ENCODE data around the gene LPXN.

LPXN gene

DNA sequence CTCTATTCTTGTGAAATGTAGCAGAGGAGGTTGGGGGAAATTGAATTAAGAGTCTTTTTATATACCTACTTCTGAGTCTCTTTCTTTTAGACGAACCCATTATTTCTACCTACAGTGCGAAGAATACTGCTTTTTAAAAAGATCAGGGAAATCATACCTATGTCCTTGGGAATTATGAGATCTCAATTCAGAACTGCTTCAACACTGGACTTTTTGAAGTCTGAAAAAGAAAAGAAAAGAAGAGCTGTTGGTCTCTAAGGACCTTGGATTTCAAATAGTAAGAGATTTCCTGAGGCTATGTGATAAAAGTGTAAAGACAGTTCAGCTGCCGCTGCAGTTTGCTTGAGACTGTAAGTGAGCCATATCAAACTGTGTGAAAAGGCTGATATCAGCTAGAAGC is 64.0 kb downstream of the LPXN start:
- no peak overlapping the region for H3K27ac Mint-ChIP-seq
- no peaks in the 10 kb centered on the region for H3K27me3 Mint-ChIP-seq
- H3K4me3 Mint-ChIP-seq: no peak overlapping the region
- peaks cover 13% of the 10 kb centered on the region for H3K4me1 Mint-ChIP-seq (ENCODE audit: low read depth)
- peaks cover 10% of the 10 kb centered on the region for H3K36me3 Mint-ChIP-seq (ENCODE audit: low read depth)
- no peaks in the 10 kb centered on the region for H3K9me3 Mint-ChIP-seq

GRCh38 chr11:58509748-58510147 is 65.9 kb downstream of the LPXN start:
- Mint-ChIP-seq H3K36me3 (ENCODE audit: low read depth) (peaks cover 10% of the 10 kb centered on the region), H3K27ac (no peak overlapping the region)

GRCh38 chr11:58508814-58509213 is 66.8 kb downstream of the LPXN start:
- Mint-ChIP-seq H3K4me3 (no peak overlapping the region), H3K27ac (no peak overlapping the region), H3K4me1 (ENCODE audit: low read depth) (peaks cover 29% of the 10 kb centered on the region), H3K36me3 (ENCODE audit: low read depth) (peaks cover 14% of the 10 kb centered on the region), H3K27me3 (no peaks in the 10 kb centered on the region), H3K9me3 (no peaks in the 10 kb centered on the region)

More at GRCh38 chr11:58509748-58510147, 65.9 kb downstream of the LPXN start:
- H3K27me3 Mint-ChIP-seq: no peaks in the 10 kb centered on the region
- H3K9me3 Mint-ChIP-seq: no peaks in the 10 kb centered on the region
- H3K4me1 Mint-ChIP-seq (ENCODE audit: low read depth): peaks cover 29% of the 10 kb centered on the region
- H3K4me3 Mint-ChIP-seq: no peak overlapping the region

- Mint-ChIP-seq H3K4me1 (ENCODE audit: low read depth) (peaks cover 29% of the 10 kb centered on the region), H3K9me3 (no peaks in the 10 kb centered on the region), H3K36me3 (ENCODE audit: low read depth) (peaks cover 19% of the 10 kb centered on the region), H3K27ac (peak within 1 kb of the TSS; percentile 56), H3K4me3 (peak within 1 kb of the TSS; percentile 5), H3K27me3 (no peaks in the 10 kb centered on the region)
Observed at GRCh38 chr11:58508005-58508404, 67.7 kb downstream of the LPXN start, which contains the start of gene OR5B21. OR5B21 (minus strand) TSS chr11:58508105; CDS start chr11:58508105, 0 bp downstream.

DNA sequence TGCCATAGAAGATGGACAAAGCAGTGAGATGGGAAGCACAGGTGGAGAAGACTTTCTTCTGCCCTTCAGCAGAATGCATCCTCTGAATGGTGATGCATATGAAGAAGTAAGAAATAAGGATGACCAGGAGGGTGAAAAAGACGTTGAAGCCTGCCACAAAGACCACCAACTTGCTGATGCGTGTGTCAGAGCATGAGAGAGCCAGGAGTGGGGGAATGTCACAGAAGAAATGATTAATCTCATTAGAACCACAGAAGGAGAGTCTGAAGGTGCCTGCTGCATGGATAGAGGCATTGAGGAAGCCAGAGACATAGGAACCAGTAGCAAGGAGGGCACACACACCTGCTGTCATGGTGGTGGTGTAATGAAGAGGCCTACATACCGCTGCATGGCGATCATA is 68.3 kb downstream of the LPXN start:
- no peaks in the 10 kb centered on the region for H3K9me3 Mint-ChIP-seq
- H3K36me3 Mint-ChIP-seq (ENCODE audit: low read depth): peaks cover 20% of the 10 kb centered on the region
- H3K27me3 Mint-ChIP-seq: no peaks in the 10 kb centered on the region
- H3K4me3 Mint-ChIP-seq: peak overlapping the region; percentile 5
- H3K27ac Mint-ChIP-seq: peak overlapping the region; percentile 56
- peaks cover 29% of the 10 kb centered on the region for H3K4me1 Mint-ChIP-seq (ENCODE audit: low read depth)

- Mint-ChIP-seq H3K9me3 (no peaks in the 10 kb centered on the region), H3K4me1 (ENCODE audit: low read depth) (peaks cover 29% of the 10 kb centered on the region), H3K4me3 (peak overlapping the region; percentile 5), H3K27ac (peak overlapping the region; percentile 56), H3K36me3 (ENCODE audit: low read depth) (peaks cover 20% of the 10 kb centered on the region), H3K27me3 (no peaks in the 10 kb centered on the region)
Observed at GRCh38 chr11:58506935-58507334, 68.7 kb downstream of the LPXN start.

GRCh38 chr11:58505849-58506248 is 69.8 kb downstream of the LPXN start:
- Mint-ChIP-seq H3K4me3 (peak overlapping the region; percentile 27), H3K9me3 (no peaks in the 10 kb centered on the region), H3K27ac (peak overlapping the region; percentile 80), H3K27me3 (no peaks in the 10 kb centered on the region), H3K36me3 (ENCODE audit: low read depth) (peaks cover 20% of the 10 kb centered on the region), H3K4me1 (ENCODE audit: low read depth) (peaks cover 29% of the 10 kb centered on the region)

- H3K4me1 Mint-ChIP-seq (ENCODE audit: low read depth): peaks cover 31% of the 10 kb centered on the region
- peaks cover 20% of the 10 kb centered on the region for H3K36me3 Mint-ChIP-seq (ENCODE audit: low read depth)
- no peaks in the 10 kb centered on the region for H3K9me3 Mint-ChIP-seq
- peak overlapping the region; percentile 13 for H3K27ac Mint-ChIP-seq
- H3K4me3 Mint-ChIP-seq: peak overlapping the region; percentile 17
- no peaks in the 10 kb centered on the region for H3K27me3 Mint-ChIP-seq
Observed at GRCh38 chr11:58504232-58504631, 71.4 kb downstream of the LPXN start.

GRCh38 chr11:58503361-58503856 is 72.2 kb downstream of the LPXN start:
- Mint-ChIP-seq H3K27ac (no peak overlapping the region), H3K9me3 (no peaks in the 10 kb centered on the region), H3K4me3 (peak overlapping the region; percentile 3), H3K4me1 (ENCODE audit: low read depth) (peaks cover 39% of the 10 kb centered on the region), H3K27me3 (no peaks in the 10 kb centered on the region), H3K36me3 (ENCODE audit: low read depth) (peaks cover 20% of the 10 kb centered on the region)

DNA sequence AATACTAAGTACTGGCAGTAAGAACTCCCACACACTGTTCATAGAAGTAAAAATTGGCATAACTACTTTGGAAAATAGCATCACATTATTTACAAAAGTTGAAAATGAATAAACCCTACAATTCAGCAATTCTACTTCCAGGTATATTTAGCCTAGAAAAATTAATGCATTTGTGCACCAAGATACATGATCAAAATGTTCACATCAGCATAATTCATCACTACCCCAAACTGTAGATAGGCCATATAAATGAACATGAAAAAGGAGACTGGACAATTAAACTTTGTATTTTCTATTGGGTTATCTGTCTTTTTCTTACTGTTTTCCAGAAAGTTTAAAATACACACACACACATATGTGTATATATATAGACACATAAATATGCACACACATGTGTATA is 73.7 kb downstream of the LPXN start:
- no peaks in the 10 kb centered on the region for H3K27me3 Mint-ChIP-seq
- peaks cover 10% of the 10 kb centered on the region for H3K36me3 Mint-ChIP-seq (ENCODE audit: low read depth)
- no peak overlapping the region for H3K27ac Mint-ChIP-seq
- peaks cover 44% of the 10 kb centered on the region for H3K4me1 Mint-ChIP-seq (ENCODE audit: low read depth)
- H3K4me3 Mint-ChIP-seq: no peak overlapping the region
- no peaks in the 10 kb centered on the region for H3K9me3 Mint-ChIP-seq

DNA sequence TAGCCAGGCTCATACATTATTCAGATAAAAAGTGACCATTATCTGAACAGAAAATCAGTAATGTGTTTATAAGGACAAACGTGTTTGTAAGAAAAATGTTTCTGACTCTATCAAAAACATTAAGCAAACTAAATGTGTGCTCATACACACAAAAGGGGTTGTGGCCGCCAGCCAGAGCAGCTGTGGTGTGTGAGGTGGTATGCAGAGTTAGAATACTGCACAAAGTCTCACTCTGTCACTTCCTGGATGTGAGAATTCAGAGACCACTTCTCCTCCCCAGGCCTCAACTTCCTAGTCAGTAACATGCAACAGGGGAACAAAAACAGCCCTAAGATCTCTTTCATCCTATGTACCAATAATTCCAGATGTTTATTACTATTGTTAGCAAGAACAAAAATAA is 77.2 kb downstream of the LPXN start:
- H3K4me3 Mint-ChIP-seq: no peak overlapping the region
- no peaks in the 10 kb centered on the region for H3K9me3 Mint-ChIP-seq
- H3K27ac Mint-ChIP-seq: peak overlapping the region; percentile 23

DNA sequence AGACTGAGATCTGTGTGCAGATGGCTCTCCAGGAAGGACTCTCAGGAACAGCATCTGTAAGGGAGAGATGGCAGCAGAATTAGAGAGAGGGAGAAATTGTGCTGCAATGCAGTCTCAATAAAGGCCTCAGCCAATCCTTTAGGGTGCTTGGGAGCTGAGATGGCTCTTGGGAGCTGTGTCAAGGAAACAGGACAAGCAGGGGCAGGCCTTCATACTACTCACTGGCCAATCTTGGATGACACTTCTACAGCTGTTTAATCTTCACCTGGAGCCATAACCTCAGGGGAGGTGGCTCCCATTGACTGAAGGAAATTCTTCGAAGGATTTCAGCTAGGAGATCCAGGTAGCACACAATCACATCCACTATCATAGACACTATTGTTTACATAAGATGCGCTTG is 77.7 kb downstream of the LPXN start:
- H3K4me3 Mint-ChIP-seq: no peak overlapping the region
- H3K4me1 Mint-ChIP-seq (ENCODE audit: low read depth): peaks cover 52% of the 10 kb centered on the region
- H3K9me3 Mint-ChIP-seq: no peaks in the 10 kb centered on the region
- no peaks in the 10 kb centered on the region for H3K27me3 Mint-ChIP-seq
- H3K36me3 Mint-ChIP-seq (ENCODE audit: low read depth): peaks cover under 1% of the 10 kb centered on the region
- H3K27ac Mint-ChIP-seq: peak overlapping the region; percentile 14

More for the DNA sequence above, 77.2 kb downstream of the LPXN start:
- Mint-ChIP-seq H3K27me3 (no peaks in the 10 kb centered on the region), H3K4me1 (ENCODE audit: low read depth) (peaks cover 51% of the 10 kb centered on the region), H3K36me3 (ENCODE audit: low read depth) (peaks cover 5% of the 10 kb centered on the region)

DNA sequence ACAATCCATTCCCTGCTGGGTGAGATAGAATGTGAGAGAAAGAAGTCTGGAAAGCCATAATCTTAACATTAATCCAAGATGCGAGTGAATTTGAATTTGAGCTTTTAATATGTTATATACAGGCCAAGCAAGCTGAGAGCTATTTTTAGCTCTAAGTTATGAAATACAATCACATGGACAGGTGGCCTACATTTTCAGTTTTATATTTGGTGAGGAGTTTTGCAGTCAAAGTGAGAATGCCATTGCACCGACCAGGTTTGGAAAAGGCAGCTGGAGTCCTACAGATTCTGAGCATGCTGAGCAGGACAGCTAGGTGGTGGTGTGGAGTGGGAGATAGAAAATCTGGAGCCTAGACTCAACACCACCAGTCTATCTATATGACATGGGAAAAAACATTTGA is 79.8 kb downstream of the LPXN start:
- H3K4me1 Mint-ChIP-seq (ENCODE audit: low read depth): peaks cover 55% of the 10 kb centered on the region
- no peaks in the 10 kb centered on the region for H3K9me3 Mint-ChIP-seq
- no peak overlapping the region for H3K4me3 Mint-ChIP-seq
- H3K27ac Mint-ChIP-seq: no peak overlapping the region
- peaks cover 3% of the 10 kb centered on the region for H3K36me3 Mint-ChIP-seq (ENCODE audit: low read depth)
- H3K27me3 Mint-ChIP-seq: no peaks in the 10 kb centered on the region

- Mint-ChIP-seq H3K4me1 (ENCODE audit: low read depth) (peaks cover 51% of the 10 kb centered on the region), H3K4me3 (no peak overlapping the region), H3K27ac (no peak overlapping the region), H3K9me3 (no peaks in the 10 kb centered on the region), H3K27me3 (no peaks in the 10 kb centered on the region), H3K36me3 (ENCODE audit: low read depth) (peaks cover 3% of the 10 kb centered on the region)
Observed at GRCh38 chr11:58494101-58494500, 81.6 kb downstream of the LPXN start.

- Mint-ChIP-seq H3K27ac (peak overlapping the region; percentile 10), H3K4me1 (ENCODE audit: low read depth) (peaks cover 47% of the 10 kb centered on the region), H3K27me3 (no peaks in the 10 kb centered on the region), H3K36me3 (ENCODE audit: low read depth) (peaks cover 3% of the 10 kb centered on the region), H3K9me3 (no peaks in the 10 kb centered on the region), H3K4me3 (no peak overlapping the region)
Observed at GRCh38 chr11:58493676-58494075, 82.0 kb downstream of the LPXN start.

- H3K9me3 Mint-ChIP-seq: peaks cover 4% of the 10 kb centered on the region
Observed at GRCh38 chr11:58490827-58491226, 84.8 kb downstream of the LPXN start.

More at GRCh38 chr11:58490827-58491226, 84.8 kb downstream of the LPXN start:
- no peak overlapping the region for H3K27ac Mint-ChIP-seq
- no peaks in the 10 kb centered on the region for H3K27me3 Mint-ChIP-seq
- no peak overlapping the region for H3K4me3 Mint-ChIP-seq
- peaks cover 3% of the 10 kb centered on the region for H3K36me3 Mint-ChIP-seq (ENCODE audit: low read depth)
- H3K4me1 Mint-ChIP-seq (ENCODE audit: low read depth): peaks cover 20% of the 10 kb centered on the region
